ENCODE measurements around the gene GFRA1. TPM values are rescaled to one million over a fixed set of nuclear protein-coding genes. Genes with fewer than 3 reads are reported as not detected.

The GFRA1 gene
- total and polyA plus RNA-seq, 10 donors, result 0.52 to 36.5 (median 4.5) TPM

DNA sequence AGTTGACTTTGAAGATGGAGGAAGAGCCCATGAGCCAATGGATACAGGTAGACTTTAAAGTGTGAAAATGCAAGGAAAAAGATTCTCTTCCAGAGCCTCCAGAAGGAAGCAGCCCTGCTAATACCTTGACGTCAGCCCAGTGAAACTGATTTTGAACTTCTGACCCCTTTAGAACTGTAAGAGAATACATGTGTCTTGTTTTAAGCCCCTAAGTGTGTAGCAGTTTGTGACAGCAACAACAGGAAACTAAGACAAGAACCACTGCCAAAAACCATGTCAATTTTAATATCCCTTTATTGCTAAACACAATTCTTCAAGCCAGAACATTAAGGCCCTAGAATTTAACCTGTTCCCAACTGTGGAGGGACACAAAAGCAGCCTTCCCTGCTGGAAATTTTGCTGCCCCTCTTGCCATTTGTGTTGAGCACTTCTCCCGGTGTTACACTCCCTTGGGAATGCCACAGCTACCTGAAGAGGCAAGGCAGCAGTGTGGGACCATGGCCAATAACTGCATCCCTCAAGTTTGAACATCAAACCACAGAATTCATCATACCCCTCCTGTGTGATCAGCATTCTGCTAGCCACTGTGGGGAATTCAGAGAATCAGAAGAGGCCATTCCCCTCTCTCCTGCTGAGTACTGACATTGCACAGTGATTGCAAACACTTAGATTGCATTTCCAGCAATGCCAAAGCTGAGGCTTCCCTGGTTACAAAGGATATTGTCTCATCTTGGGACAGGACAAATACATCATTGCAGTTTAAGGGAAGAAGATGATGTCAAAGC is 38.9 kb upstream of the GFRA1 start:
- Histone ChIP-seq H3K36me3 (no peaks in the 10 kb centered on the region), H3K27me3 (replicated peaks in 1 of 7) (no peaks in the 10 kb centered on the region), H3K9me3 (no peaks in the 10 kb centered on the region), H3K4me1 (peaks cover 0 to 3% (median 0%) of the 10 kb centered on the region in 6 donors), H3K27ac (no peak overlapping the region), H3K4me3 (no peak overlapping the region)
- intact Hi-C loops (cut with DNase I; ENCODE audit: low total_unique reads), result no loop called here
- WGBS, 5 donors, result 52 to 81% (median 63%) methylated on average over 2 of the region's 2 CpGs
- no peak for DNase-seq
- TF ChIP-seq, protein P1, sequence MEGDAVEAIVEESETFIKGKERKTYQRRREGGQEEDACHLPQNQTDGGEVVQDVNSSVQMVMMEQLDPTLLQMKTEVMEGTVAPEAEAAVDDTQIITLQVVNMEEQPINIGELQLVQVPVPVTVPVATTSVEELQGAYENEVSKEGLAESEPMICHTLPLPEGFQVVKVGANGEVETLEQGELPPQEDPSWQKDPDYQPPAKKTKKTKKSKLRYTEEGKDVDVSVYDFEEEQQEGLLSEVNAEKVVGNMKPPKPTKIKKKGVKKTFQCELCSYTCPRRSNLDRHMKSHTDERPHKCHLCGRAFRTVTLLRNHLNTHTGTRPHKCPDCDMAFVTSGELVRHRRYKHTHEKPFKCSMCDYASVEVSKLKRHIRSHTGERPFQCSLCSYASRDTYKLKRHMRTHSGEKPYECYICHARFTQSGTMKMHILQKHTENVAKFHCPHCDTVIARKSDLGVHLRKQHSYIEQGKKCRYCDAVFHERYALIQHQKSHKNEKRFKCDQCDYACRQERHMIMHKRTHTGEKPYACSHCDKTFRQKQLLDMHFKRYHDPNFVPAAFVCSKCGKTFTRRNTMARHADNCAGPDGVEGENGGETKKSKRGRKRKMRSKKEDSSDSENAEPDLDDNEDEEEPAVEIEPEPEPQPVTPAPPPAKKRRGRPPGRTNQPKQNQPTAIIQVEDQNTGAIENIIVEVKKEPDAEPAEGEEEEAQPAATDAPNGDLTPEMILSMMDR (IDR thresholded peaks at IDR 0.05 in 8 of 11, conservative IDR thresholded peaks at IDR 0.05 in 3 of 11), result no peak
- TF ChIP-seq POLR2A (IDR thresholded peaks at IDR 0.05) (no peak), POLR2AphosphoS5 (IDR thresholded peaks at IDR 0.05) (no peak)

DNA sequence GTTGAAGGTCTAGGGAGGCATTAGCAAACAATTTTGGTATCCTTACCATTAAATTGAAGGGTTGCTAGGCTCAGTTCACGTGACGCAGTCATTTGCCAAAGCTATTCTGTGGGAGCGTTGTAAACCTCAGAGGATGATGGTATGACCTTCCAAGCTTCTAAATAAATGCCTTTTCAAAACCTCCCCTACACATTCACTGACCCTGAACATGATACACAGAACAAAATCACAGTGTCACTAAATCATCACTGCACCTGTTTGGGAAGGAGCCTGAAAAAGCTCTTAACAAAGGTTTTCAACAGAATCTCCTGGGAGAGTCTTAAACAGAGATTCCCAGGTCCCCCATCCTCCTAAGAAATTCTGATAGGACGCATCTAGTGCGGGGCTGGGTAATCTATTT is 38.0 kb upstream of the GFRA1 start:
- no peaks in the 10 kb centered on the region for H3K36me3 ChIP-seq
- WGBS, 5 donors, result 87 to 91% (median 90%) methylated on average over 5 of the region's 5 CpGs
- intact Hi-C loops (cut with DNase I; ENCODE audit: low total_unique reads), result no loop called here

DNA sequence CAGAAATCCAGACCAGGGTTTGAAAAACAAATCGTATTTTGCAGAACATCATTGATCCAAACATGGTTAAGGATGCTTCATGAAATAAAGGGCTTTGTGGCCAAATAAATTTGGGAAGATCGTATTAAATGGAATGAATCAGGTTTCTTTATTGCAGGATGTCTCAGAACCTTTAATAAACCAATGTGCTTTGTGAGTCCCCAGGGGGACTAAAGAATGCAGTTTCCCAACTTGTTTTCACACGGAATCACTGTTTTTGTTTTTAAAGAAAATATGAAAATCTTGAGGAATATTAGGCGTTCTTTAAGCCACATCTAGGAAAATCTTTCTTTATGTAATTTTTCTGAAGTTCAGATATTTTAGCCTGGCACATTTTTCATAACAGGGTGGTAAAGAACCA is 34.4 kb upstream of the GFRA1 start:
- Histone ChIP-seq H3K27me3 (replicated peaks in 1 of 7) (no peaks in the 10 kb centered on the region), H3K36me3 (no peaks in the 10 kb centered on the region), H3K27ac (no peak overlapping the region), H3K9me3 (peaks cover 0 to 7% (median 0%) of the 10 kb centered on the region in 8 donors), H3K4me1 (no peaks in the 10 kb centered on the region), H3K4me3 (no peak overlapping the region)
- intact Hi-C loops (cut with DNase I; ENCODE audit: low total_unique reads), result no loop called here
- no peak for DNase-seq
- no peak for TF ChIP-seq POLR2AphosphoS5 (IDR thresholded peaks at IDR 0.05)
- no peak for TF ChIP-seq POLR2A (IDR thresholded peaks at IDR 0.05)
- TF ChIP-seq, protein P1 (IDR thresholded peaks at IDR 0.05 in 8 of 11, conservative IDR thresholded peaks at IDR 0.05 in 3 of 11), result no peak
- 75 to 86% (median 83%) methylated on average over 4 of the region's 4 CpGs for WGBS, 5 donors

More for the DNA sequence above, 38.0 kb upstream of the GFRA1 start:
- no peak overlapping the region for H3K4me3 ChIP-seq
- no peak for DNase-seq
- H3K27me3 ChIP-seq (replicated peaks in 1 of 7), result no peaks in the 10 kb centered on the region
- H3K4me1 ChIP-seq, result no peaks in the 10 kb centered on the region
- H3K27ac ChIP-seq, result no peak overlapping the region
- no peaks in the 10 kb centered on the region for H3K9me3 ChIP-seq
- TF ChIP-seq, protein P1 (IDR thresholded peaks at IDR 0.05 in 8 of 11, conservative IDR thresholded peaks at IDR 0.05 in 3 of 11), result no peak
- TF ChIP-seq POLR2A (IDR thresholded peaks at IDR 0.05), result no peak
- no peak for TF ChIP-seq POLR2AphosphoS5 (IDR thresholded peaks at IDR 0.05)

DNA sequence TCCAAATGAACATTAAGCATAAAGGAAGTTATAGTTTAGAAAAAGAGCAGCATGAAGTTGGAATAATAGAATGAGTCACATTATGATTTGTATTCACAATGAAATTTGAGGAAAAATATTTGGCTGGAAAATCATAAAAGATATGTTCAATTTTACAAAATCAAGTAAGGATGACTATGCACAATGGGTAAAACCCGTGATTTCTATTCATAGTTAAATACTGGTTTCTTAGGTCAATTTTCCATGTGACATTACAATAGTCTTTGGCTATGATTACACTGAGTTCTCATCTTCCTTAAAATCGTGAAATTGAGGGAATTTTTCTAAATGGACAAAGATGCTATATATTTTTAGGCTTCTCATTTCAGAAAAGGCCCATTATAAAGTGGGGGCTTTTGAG is 33.8 kb upstream of the GFRA1 start:
- 58 to 81% (median 77%) methylated on average over 2 of the region's 2 CpGs for WGBS, 5 donors
- intact Hi-C loops (cut with DNase I; ENCODE audit: low total_unique reads), result no loop called here
- no peak overlapping the region for H3K27ac ChIP-seq
- H3K4me3 ChIP-seq, result no peak overlapping the region
- no peaks in the 10 kb centered on the region for H3K36me3 ChIP-seq
- H3K9me3 ChIP-seq, result peaks cover 0 to 7% (median 0%) of the 10 kb centered on the region in 8 donors
- no peak for DNase-seq
- no peaks in the 10 kb centered on the region for H3K27me3 ChIP-seq (replicated peaks in 1 of 7)
- no peaks in the 10 kb centered on the region for H3K4me1 ChIP-seq
- TF ChIP-seq POLR2AphosphoS5 (IDR thresholded peaks at IDR 0.05) (no peak), POLR2A (IDR thresholded peaks at IDR 0.05) (no peak)
- TF ChIP-seq, protein P1 (IDR thresholded peaks at IDR 0.05 in 8 of 11, conservative IDR thresholded peaks at IDR 0.05 in 3 of 11), result no peak

Measured in spleen (tissue), 11 donors.